ENCODE measurements around the gene PSG1.
"Not testable (repeated sequence)": the region's sequence is repeated elsewhere in the genome, so short reads cannot be mapped to it uniquely, and the experiment has no call there.

The PSG1 gene

GRCh38 chr19:42879613-42880012 lies at the start of gene PSG1:
PSG1 (minus strand) TSS chr19:42879713; CDS start chr19:42879581, 132 bp downstream.
- no peak for DNase-seq (ENCODE audit: low read depth)

GRCh38 chr19:42928896-42929295 lies 49.4 kb upstream of the PSG1 start:
- no peak for DNase-seq (ENCODE audit: low read depth)

- DNase-seq (ENCODE audit: low read depth): no peak
Measured at GRCh38 chr19:42926781-42927180, 47.3 kb upstream of the PSG1 start.

- not testable (repeated sequence) for DNase-seq (ENCODE audit: low read depth)
Measured at GRCh38 chr19:42923106-42923505, 43.6 kb upstream of the PSG1 start.

GRCh38 chr19:42920971-42921370 lies 41.5 kb upstream of the PSG1 start:
- DNase-seq (ENCODE audit: low read depth): not testable (repeated sequence)

- DNase-seq (ENCODE audit: low read depth): no peak
Measured at GRCh38 chr19:42919757-42920079, 40.2 kb upstream of the PSG1 start.

GRCh38 chr19:42919070-42919756 lies 39.7 kb upstream of the PSG1 start:
- DNase-seq (ENCODE audit: low read depth): not testable (repeated sequence)

- not testable (repeated sequence) for DNase-seq (ENCODE audit: low read depth)
Measured at GRCh38 chr19:42918377-42919069, 39.0 kb upstream of the PSG1 start.

GRCh38 chr19:42917634-42918033 lies 38.1 kb upstream of the PSG1 start, which contains the start of gene PSG6:
PSG6 (minus strand) TSS chr19:42917894; CDS start chr19:42917792, 102 bp downstream.
- not testable (repeated sequence) for DNase-seq (ENCODE audit: low read depth)

GRCh38 chr19:42916931-42917330 lies 37.4 kb upstream of the PSG1 start:
- DNase-seq (ENCODE audit: low read depth): not testable (repeated sequence)

- DNase-seq (ENCODE audit: low read depth): not testable (repeated sequence)
Measured at GRCh38 chr19:42913516-42913915, 34.0 kb upstream of the PSG1 start.

GRCh38 chr19:42912941-42913340 lies 33.4 kb upstream of the PSG1 start:
- not testable (repeated sequence) for DNase-seq (ENCODE audit: low read depth)

GRCh38 chr19:42911731-42912130 lies 32.2 kb upstream of the PSG1 start:
- DNase-seq (ENCODE audit: low read depth): not testable (repeated sequence)

GRCh38 chr19:42906162-42906561 lies 26.6 kb upstream of the PSG1 start:
- DNase-seq (ENCODE audit: low read depth): not testable (repeated sequence)

- not testable (repeated sequence) for DNase-seq (ENCODE audit: low read depth)
Measured at GRCh38 chr19:42900561-42900960, 21.0 kb upstream of the PSG1 start.

- DNase-seq (ENCODE audit: low read depth): not testable (repeated sequence)
Measured at GRCh38 chr19:42899674-42900073, 20.2 kb upstream of the PSG1 start.

GRCh38 chr19:42899110-42899509 lies 19.6 kb upstream of the PSG1 start:
- DNase-seq (ENCODE audit: low read depth): not testable (repeated sequence)

- not testable (repeated sequence) for DNase-seq (ENCODE audit: low read depth)
Measured at GRCh38 chr19:42898656-42899055, 19.1 kb upstream of the PSG1 start.

- DNase-seq (ENCODE audit: low read depth): not testable (repeated sequence)
Measured at GRCh38 chr19:42897729-42898128, 18.2 kb upstream of the PSG1 start.

GRCh38 chr19:42890446-42890845 lies 10.9 kb upstream of the PSG1 start:
- DNase-seq (ENCODE audit: low read depth): not testable (repeated sequence)

GRCh38 chr19:42887876-42888445 lies 8.4 kb upstream of the PSG1 start:
- DNase-seq (ENCODE audit: low read depth): not testable (repeated sequence)

- not testable (repeated sequence) for DNase-seq (ENCODE audit: low read depth)
Measured at GRCh38 chr19:42882730-42883129, 3.2 kb upstream of the PSG1 start.

- DNase-seq (ENCODE audit: low read depth): not testable (repeated sequence)
Measured at GRCh38 chr19:42882010-42882409, 2.5 kb upstream of the PSG1 start.
